NCI-H1694 (cell line): ENCODE measurements around the gene RBFOX2.
"Not testable (repeated sequence)": the region's sequence is repeated elsewhere in the genome, so short reads cannot be mapped to it uniquely, and the experiment has no call there.

Experiments used
- DNase-seq: peaks from one replicate; lab custom pipeline; 2025; lab: John Stamatoyannopoulos, UW

RBFOX2 gene

GRCh38 chr22:35824256-35824655, 204.4 kb downstream of the RBFOX2 start:
- no peak for DNase-seq

GRCh38 chr22:35821654-35822053, 207.0 kb downstream of the RBFOX2 start:
- no peak for DNase-seq

GRCh38 chr22:35819421-35819820, 209.2 kb downstream of the RBFOX2 start:
- DNase-seq: no peak

- no peak for DNase-seq
These were observed 209.7 kb downstream of the RBFOX2 start for GRCh38 chr22:35818897-35819296.

- no peak for DNase-seq
These were observed 216.0 kb downstream of the RBFOX2 start for GRCh38 chr22:35812600-35812999.

GRCh38 chr22:35811670-35812069, 217.0 kb downstream of the RBFOX2 start:
- no peak for DNase-seq

- DNase-seq: no peak
These were observed 218.8 kb downstream of the RBFOX2 start for GRCh38 chr22:35809816-35810215.

GRCh38 chr22:35808377-35808776, 220.2 kb downstream of the RBFOX2 start:
- no peak for DNase-seq

GRCh38 chr22:35806668-35807067, 222.0 kb downstream of the RBFOX2 start:
- not testable (repeated sequence) for DNase-seq

- no peak for DNase-seq
These were observed 223.2 kb downstream of the RBFOX2 start for GRCh38 chr22:35805466-35805865.

GRCh38 chr22:35804421-35804820, 224.2 kb downstream of the RBFOX2 start:
- DNase-seq: no peak

- DNase-seq: no peak
These were observed 225.7 kb downstream of the RBFOX2 start for GRCh38 chr22:35802885-35803284.

GRCh38 chr22:35801301-35801700, 227.3 kb downstream of the RBFOX2 start:
- DNase-seq: not testable (repeated sequence)

GRCh38 chr22:35799150-35799549, 229.5 kb downstream of the RBFOX2 start:
- DNase-seq: no peak

GRCh38 chr22:35797411-35797810, 231.2 kb downstream of the RBFOX2 start:
- DNase-seq: no peak

GRCh38 chr22:35795476-35795875, 233.1 kb downstream of the RBFOX2 start:
- no peak for DNase-seq

- no peak for DNase-seq
These were observed 236.1 kb downstream of the RBFOX2 start for GRCh38 chr22:35792506-35792905.

GRCh38 chr22:35791788-35792187, 236.8 kb downstream of the RBFOX2 start:
- not testable (repeated sequence) for DNase-seq

GRCh38 chr22:35785181-35785923, 243.3 kb downstream of the RBFOX2 start:
- DNase-seq: no peak

- no peak for DNase-seq
These were observed 244.0 kb downstream of the RBFOX2 start for GRCh38 chr22:35784633-35785032.

- no peak for DNase-seq
These were observed 244.5 kb downstream of the RBFOX2 start for GRCh38 chr22:35783943-35784614.

GRCh38 chr22:35782504-35782903, 246.1 kb downstream of the RBFOX2 start:
- no peak for DNase-seq

GRCh38 chr22:35781898-35782297, 246.7 kb downstream of the RBFOX2 start:
- DNase-seq: no peak
